Brain microvascular endothelial cell (primary cell): Measurements from ENCODE around the gene VAV2.

Source experiments
- DNase-seq: peaks from one replicate; pipeline ENCODE4 v3.0.0-alpha.2; 2020
- H3K27ac ChIP-seq: fragments of 250-450 bp; sonication (Bioruptor Pico); 2 replicates; pipeline ENCODE4 v1.5.1; 2020; ENCODE audit warnings: mild to moderate bottlenecking, moderate library complexity
- H3K27me3 ChIP-seq: fragments of 250-450 bp; sonication (Bioruptor Pico); replicated peaks from 2 replicates; pipeline ENCODE4 v1.5.1; 2020; ENCODE audit warnings: mild to moderate bottlenecking
- H3K36me3 ChIP-seq: fragments of 250-450 bp; sonication (Bioruptor Pico); replicated peaks from 2 replicates; pipeline ENCODE4 v1.5.1; 2020; ENCODE audit warnings: mild to moderate bottlenecking
- H3K4me3 ChIP-seq: 2 replicates; pipeline ENCODE4 v1.5.1; 2011; ENCODE audit warnings: low read depth, mild to moderate bottlenecking, control low read depth, low read length, moderate library complexity
- CTCF ChIP-seq: IDR thresholded peaks from 2 replicates; pipeline ENCODE4 v1.5.1; 2011; ENCODE audit warnings: low read depth, mild to moderate bottlenecking, moderate library complexity, low read length, control low read depth, inconsistent platforms; ENCODE audit errors: missing control alignments
- in situ Hi-C: cut with HindIII; loops from 2 replicates; pipeline ENCODE4 v1.10.0; 2017; ENCODE audit warnings: low sequenced_read_pairs, low pct_ligation_motif_present

The VAV2 gene

GRCh38 chr9:133729617-133730281 is 262.4 kb downstream of the VAV2 start:
- Histone ChIP-seq H3K27ac (no peak overlapping the region), H3K36me3 (no peaks in the 10 kb centered on the region), H3K27me3 (no peaks in the 10 kb centered on the region), H3K4me3 (no peak overlapping the region)
- DNase-seq = no peak
- TF ChIP-seq CTCF = no peak
- in situ Hi-C loops = no loop called here

GRCh38 chr9:133728856-133729616 is 263.1 kb downstream of the VAV2 start:
- in situ Hi-C loops = no loop called here
- no peak overlapping the region for H3K4me3 ChIP-seq
- no peaks in the 10 kb centered on the region for H3K36me3 ChIP-seq
- no peak for DNase-seq
- no peak overlapping the region for H3K27ac ChIP-seq
- no peaks in the 10 kb centered on the region for H3K27me3 ChIP-seq
- no peak for TF ChIP-seq CTCF

GRCh38 chr9:133727876-133728441 is 264.2 kb downstream of the VAV2 start:
- TF ChIP-seq CTCF = no peak
- in situ Hi-C loops = no loop called here
- Histone ChIP-seq H3K36me3 (no peaks in the 10 kb centered on the region), H3K27me3 (no peaks in the 10 kb centered on the region), H3K4me3 (no peak overlapping the region), H3K27ac (no peak overlapping the region)
- DNase-seq = no peak

GRCh38 chr9:133727277-133727875 is 264.7 kb downstream of the VAV2 start:
- TF ChIP-seq CTCF = peak; percentile 11

GRCh38 chr9:133726401-133727276 is 265.5 kb downstream of the VAV2 start:
- Histone ChIP-seq H3K4me3 (no peak overlapping the region), H3K27me3 (no peaks in the 10 kb centered on the region), H3K36me3 (no peaks in the 10 kb centered on the region), H3K27ac (no peak overlapping the region)
- TF ChIP-seq CTCF = peak; percentile 80
- in situ Hi-C loops = no loop called here
- peak; percentile 56 for DNase-seq

More at GRCh38 chr9:133727277-133727875, 264.7 kb downstream of the VAV2 start:
- H3K36me3 ChIP-seq = no peaks in the 10 kb centered on the region
- no peak for DNase-seq
- in situ Hi-C loops = no loop called here
- H3K27me3 ChIP-seq = no peaks in the 10 kb centered on the region
- H3K27ac ChIP-seq = no peak overlapping the region
- H3K4me3 ChIP-seq = no peak overlapping the region
